Measurements from ENCODE around the gene RAX. TPM values are rescaled to one million over a fixed set of nuclear protein-coding genes. Genes with fewer than 3 reads are reported as not detected.
"Not testable (repeated sequence)": the region's sequence is repeated elsewhere in the genome, so short reads cannot be mapped to it uniquely, and the experiment has no call there.

RAX gene
- total and polyA plus RNA-seq, 11 donors, result not detected

DNA sequence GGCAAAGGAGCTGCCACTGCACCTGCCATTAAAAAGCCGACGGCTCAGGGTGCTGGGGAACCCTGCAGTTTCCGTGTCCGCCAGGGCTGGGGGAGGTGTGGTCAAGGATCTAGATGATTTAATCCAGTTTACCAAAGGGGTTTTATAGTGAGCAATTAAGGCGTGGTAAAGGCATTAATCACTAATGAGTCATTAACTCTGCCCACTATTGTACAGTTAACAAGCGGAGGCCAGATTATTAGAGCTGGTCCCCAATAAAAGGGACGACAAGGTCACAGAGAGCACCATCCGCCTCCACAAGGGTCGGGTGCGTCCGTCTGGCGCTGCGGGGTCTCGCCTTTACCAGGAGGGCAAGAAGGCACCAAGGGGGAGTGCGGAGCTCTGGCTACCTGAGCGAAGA is 9.6 kb downstream of the RAX start:
- TF ChIP-seq POLR2A (IDR thresholded peaks at IDR 0.05), result no peak
- TF ChIP-seq, protein P1, sequence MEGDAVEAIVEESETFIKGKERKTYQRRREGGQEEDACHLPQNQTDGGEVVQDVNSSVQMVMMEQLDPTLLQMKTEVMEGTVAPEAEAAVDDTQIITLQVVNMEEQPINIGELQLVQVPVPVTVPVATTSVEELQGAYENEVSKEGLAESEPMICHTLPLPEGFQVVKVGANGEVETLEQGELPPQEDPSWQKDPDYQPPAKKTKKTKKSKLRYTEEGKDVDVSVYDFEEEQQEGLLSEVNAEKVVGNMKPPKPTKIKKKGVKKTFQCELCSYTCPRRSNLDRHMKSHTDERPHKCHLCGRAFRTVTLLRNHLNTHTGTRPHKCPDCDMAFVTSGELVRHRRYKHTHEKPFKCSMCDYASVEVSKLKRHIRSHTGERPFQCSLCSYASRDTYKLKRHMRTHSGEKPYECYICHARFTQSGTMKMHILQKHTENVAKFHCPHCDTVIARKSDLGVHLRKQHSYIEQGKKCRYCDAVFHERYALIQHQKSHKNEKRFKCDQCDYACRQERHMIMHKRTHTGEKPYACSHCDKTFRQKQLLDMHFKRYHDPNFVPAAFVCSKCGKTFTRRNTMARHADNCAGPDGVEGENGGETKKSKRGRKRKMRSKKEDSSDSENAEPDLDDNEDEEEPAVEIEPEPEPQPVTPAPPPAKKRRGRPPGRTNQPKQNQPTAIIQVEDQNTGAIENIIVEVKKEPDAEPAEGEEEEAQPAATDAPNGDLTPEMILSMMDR (IDR thresholded peaks at IDR 0.05), result no peak
- Histone ChIP-seq H3K27ac (no peak overlapping the region), H3K36me3 (no peaks in the 10 kb centered on the region), H3K27me3 (peaks cover 41 to 66% (median 56%) of the 10 kb centered on the region in 9 donors), H3K9me3 (peaks cover 0 to 6% (median 0%) of the 10 kb centered on the region in 12 donors), H3K4me3 (no peak overlapping the region), H3K4me1 (peaks cover 0 to 24% (median 7%) of the 10 kb centered on the region in 12 donors)
- WGBS, 4 donors, result 5 to 9% (median 7%) methylated on average over 16 of the region's 16 CpGs
- DNase-seq (no peak), ATAC-seq (no peak)
- intact Hi-C loops (cut with DNase I), result loop anchor here in 1 of 10 donors (10.0 kb wide), 1 partner anchor 179 kb away; no protein-coding TSS in a partner anchor

DNA sequence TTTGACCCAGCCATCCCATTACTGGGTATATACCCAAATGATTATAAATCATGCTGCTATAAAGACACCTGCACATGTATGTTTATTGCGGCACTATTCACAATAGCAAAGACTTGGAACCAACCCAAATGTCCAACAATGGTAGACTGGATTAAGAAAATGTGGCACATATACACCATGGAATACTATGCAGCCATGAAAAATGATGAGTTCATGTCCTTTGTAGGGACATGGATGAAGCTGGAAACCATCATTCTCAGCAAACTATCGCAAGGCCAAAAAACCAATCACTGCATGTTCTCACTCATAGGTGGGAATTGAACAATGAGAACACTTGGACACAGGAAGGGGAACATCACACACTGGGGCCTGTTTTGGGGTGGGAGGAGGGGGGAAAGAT is 11.0 kb downstream of the RAX start:
- intact Hi-C loops (cut with DNase I), result loop anchor here in 1 of 10 donors (10.0 kb wide), 1 partner anchor 177 kb away; no protein-coding TSS in a partner anchor
- not testable (repeated sequence) for DNase-seq, H3K27ac ChIP-seq, H3K4me3 ChIP-seq, H3K36me3 ChIP-seq, ATAC-seq, H3K9me3 ChIP-seq
- H3K27me3 ChIP-seq, result peaks cover 30 to 52% (median 42%) of the 10 kb centered on the region in 9 donors
- H3K4me1 ChIP-seq, result peaks cover 0 to 11% (median 0%) of the 10 kb centered on the region in 12 donors
- 86 to 96% (median 88%) methylated on average over 1 to 2 of the region's 2 CpGs for WGBS, 4 donors

DNA sequence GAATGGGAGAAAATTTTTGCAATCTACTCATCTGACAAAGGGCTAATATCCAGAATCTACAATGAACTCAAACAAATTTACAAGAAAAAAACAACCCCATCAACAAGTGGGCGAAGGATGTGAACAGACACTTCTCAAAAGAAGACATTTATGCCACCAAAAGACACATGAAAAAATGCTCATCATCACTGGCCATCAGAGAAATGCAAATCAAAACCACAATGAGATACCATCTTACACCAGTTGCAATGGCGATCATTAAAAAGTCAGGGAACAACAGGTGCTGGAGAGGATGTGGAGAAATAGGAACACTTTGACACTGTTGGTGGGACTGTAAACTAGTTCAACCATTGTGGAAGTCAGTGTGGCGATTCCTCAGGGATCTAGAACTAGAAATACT is 11.4 kb downstream of the RAX start:
- not testable (repeated sequence) for ATAC-seq, H3K27ac ChIP-seq, H3K4me3 ChIP-seq, H3K36me3 ChIP-seq, DNase-seq
- peaks cover 0 to 12% (median 0%) of the 10 kb centered on the region in 12 donors for H3K9me3 ChIP-seq
- H3K27me3 ChIP-seq, result peaks cover 30 to 48% (median 38%) of the 10 kb centered on the region in 9 donors
- 47 to 87% (median 78%) methylated on average over 3 of the region's 3 CpGs for WGBS, 4 donors
- intact Hi-C loops (cut with DNase I), result loop anchor here in 1 of 10 donors (10.0 kb wide), 1 partner anchor 177 kb away; no protein-coding TSS in a partner anchor
- peaks cover 0 to 11% (median 0%) of the 10 kb centered on the region in 12 donors for H3K4me1 ChIP-seq

DNA sequence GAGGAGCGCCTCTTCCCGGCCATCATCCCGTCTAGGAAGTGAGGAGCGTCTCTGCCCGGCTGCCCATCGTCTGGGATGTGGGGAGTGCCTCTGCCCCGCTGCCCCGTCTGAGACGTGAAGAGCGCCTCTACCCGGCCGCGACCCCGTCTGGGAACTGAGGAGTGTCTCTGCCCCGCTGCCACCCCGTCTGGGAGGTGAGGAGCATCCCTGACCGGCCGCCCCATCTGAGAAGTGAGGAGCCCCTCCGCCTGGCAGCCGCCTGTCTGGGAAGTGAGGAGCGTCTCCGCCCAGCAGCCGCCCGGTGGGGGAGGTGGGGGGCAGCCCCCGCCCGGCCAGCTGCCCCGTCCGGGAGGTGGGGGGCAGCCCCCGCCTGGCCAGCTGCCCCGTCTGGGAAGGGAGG is 17.8 kb downstream of the RAX start:
- DNase-seq; intact Hi-C loops (cut with DNase I); H3K4me1 ChIP-seq; H3K27ac ChIP-seq; H3K36me3 ChIP-seq; ATAC-seq; H3K4me3 ChIP-seq; H3K27me3 ChIP-seq: not testable (repeated sequence)
- H3K9me3 ChIP-seq, result peaks cover 0 to 12% (median 0%) of the 10 kb centered on the region in 12 donors
- WGBS, 4 donors, result 82 to 93% (median 90%) methylated on average over 17 to 30 of the region's 30 CpGs

DNA sequence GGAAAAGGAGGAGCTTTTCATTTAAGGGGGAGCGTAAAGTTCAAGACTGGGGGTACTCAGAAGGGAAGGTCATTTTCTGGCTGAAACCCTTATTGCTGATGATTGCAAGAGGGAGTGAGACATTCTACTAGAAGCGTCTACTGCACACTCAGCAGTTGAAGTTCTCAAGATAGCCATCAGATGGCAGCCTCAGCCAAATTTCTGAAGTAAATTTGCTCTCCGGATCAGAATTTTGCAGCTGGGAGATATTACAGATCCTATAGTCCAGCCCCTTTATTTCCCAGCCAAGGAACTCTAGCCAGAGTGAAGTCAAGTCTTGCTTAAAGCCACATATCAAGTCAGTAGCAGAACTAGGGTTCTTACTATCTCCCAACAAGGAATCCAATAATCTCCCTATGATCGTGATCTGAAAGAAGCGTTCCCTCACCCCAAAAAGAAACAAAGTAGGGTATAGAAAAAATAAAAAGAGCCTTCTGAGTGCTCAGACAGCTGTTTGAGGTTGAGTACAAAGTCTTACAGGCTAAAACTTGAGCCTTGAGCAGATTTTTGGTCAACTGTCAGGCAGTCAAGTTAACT is 24.0 kb downstream of the RAX start:
- Histone ChIP-seq H3K4me3 (no peak overlapping the region), H3K9me3 (no peaks in the 10 kb centered on the region), H3K4me1 (no peaks in the 10 kb centered on the region), H3K27me3 (peaks cover 0 to 39% (median 24%) of the 10 kb centered on the region in 9 donors), H3K27ac (no peak overlapping the region), H3K36me3 (no peaks in the 10 kb centered on the region)
- no peak for DNase-seq
- ATAC-seq, result peak in 2 of 4 donors; percentile 46 to 80
- TF ChIP-seq POLR2A (IDR thresholded peaks at IDR 0.05), result no peak
- TF ChIP-seq, protein P1 (IDR thresholded peaks at IDR 0.05), result peak; percentile 48 to 74 (median 63)
- 21 to 30% (median 28%) methylated on average over 5 of the region's 5 CpGs for WGBS, 4 donors
- intact Hi-C loops (cut with DNase I), result loop anchor here in 6 of 10 donors (2.0 to 10.0 kb wide), 5 partner anchors 56 to 156 kb away; no protein-coding TSS in a partner anchor
